Activated CD8-positive, alpha-beta T cell treated with anti-CD3 and anti-CD28 coated beads for 36 hours (primary cell): Measurements from ENCODE around the gene CHST12. TPM values are rescaled to one million over a fixed set of nuclear protein-coding genes. Genes with fewer than 3 reads are reported as not detected.
"Not testable (repeated sequence)": the region's sequence is repeated elsewhere in the genome, so short reads cannot be mapped to it uniquely, and the experiment has no call there.

Experiments used
- ATAC-seq: fragments of 200-7000 bp; cut with Tn5 transposase; one replicate; pipeline ENCODE4 v1.10.0; 2021; ENCODE audit warnings: mild to moderate bottlenecking, moderate library complexity
- CTCF ChIA-PET: fragments of 350-600 bp; sonication (Branson Sonifier 250); formaldehyde crosslinking; loops from one replicate; lab custom pipeline; 2021; ENCODE audit warnings: antibody characterized with exemption; lab: Charles Lee
- POLR2A ChIA-PET: fragments of 350-600 bp; sonication (Branson Sonifier 250); formaldehyde crosslinking; loops from one replicate; lab custom pipeline; 2021; ENCODE audit warnings: antibody characterized with exemption; lab: Charles Lee
- DNase-seq: peaks from one replicate; pipeline ENCODE4 v3.0.0-alpha.2; 2020
- H3K27ac Mint-ChIP-seq: one replicate; pipeline ENCODE4 v1.8.0; 2021; ENCODE audit warnings: mild to moderate bottlenecking, mixed read lengths
- H3K27me3 Mint-ChIP-seq: one replicate; pipeline ENCODE4 v1.8.0; 2021; ENCODE audit warnings: mixed read lengths
- H3K36me3 Mint-ChIP-seq: one replicate; pipeline ENCODE4 v1.8.0; 2021; ENCODE audit warnings: low read depth, mixed read lengths
- H3K4me1 Mint-ChIP-seq: one replicate; pipeline ENCODE4 v1.8.0; 2021; ENCODE audit warnings: low read depth, mixed read lengths
- H3K4me3 Mint-ChIP-seq: one replicate; pipeline ENCODE4 v1.8.0; 2021; ENCODE audit warnings: mild to moderate bottlenecking, moderate library complexity, mixed read lengths
- H3K9me3 Mint-ChIP-seq: one replicate; pipeline ENCODE4 v1.8.0; 2021; ENCODE audit warnings: mixed read lengths
- CTCF ChIP-seq: fragments of 200-600 bp; IDR thresholded peaks from one replicate; pipeline ENCODE4 v1.8.0; 2022; ENCODE audit warnings: antibody characterized with exemption, mild to moderate bottlenecking
- intact Hi-C: fragments of 100-400 bp; cut with micrococcal nuclease; formaldehyde crosslinking; loops from one replicate; pipeline ENCODE4 v1.10.0; 2022
- total RNA-seq, 2 experiments: library from RNA; stranded (reverse); gene quantifications; one replicate each; pipeline ENCODE4 v1.2.3, GENCODE V29; 2021

The CHST12 gene
- total RNA-seq, 2 experiments from 2014 or later = 2.9 to 4.7 TPM

GRCh38 chr7:2465928-2466327, 62.5 kb downstream of the CHST12 start:
- Mint-ChIP-seq H3K36me3 (no peaks in the 10 kb centered on the region), H3K9me3 (no peaks in the 10 kb centered on the region), H3K4me3 (no peak overlapping the region), H3K27ac (no peak overlapping the region), H3K4me1 (peaks cover 2% of the 10 kb centered on the region), H3K27me3 (peaks cover 4% of the 10 kb centered on the region)
- intact Hi-C loops = no loop called here
- DNase-seq (no peak), ATAC-seq (no peak)
- ChIA-PET POLR2A (no interaction called here), CTCF (no interaction called here)
- no peak for TF ChIP-seq CTCF

- ChIA-PET CTCF (interaction anchor here (0.6 to 1.2 kb wide), 2 partner anchors 130 to 244 kb away, joined by 3 to 5 read pairs; no protein-coding TSS in a partner anchor), POLR2A (no interaction called here)
- H3K4me3 Mint-ChIP-seq = no peak overlapping the region
- H3K9me3 Mint-ChIP-seq = no peaks in the 10 kb centered on the region
- H3K27ac Mint-ChIP-seq = no peak overlapping the region
- ATAC-seq (no peak), DNase-seq (no peak)
- TF ChIP-seq CTCF = no peak
- H3K27me3 Mint-ChIP-seq = peaks cover 4% of the 10 kb centered on the region
- H3K4me1 Mint-ChIP-seq = peaks cover 2% of the 10 kb centered on the region
- no peaks in the 10 kb centered on the region for H3K36me3 Mint-ChIP-seq
- intact Hi-C loops = no loop called here
Measured at GRCh38 chr7:2466675-2467074, 63.3 kb downstream of the CHST12 start.

GRCh38 chr7:2468227-2468626, 64.8 kb downstream of the CHST12 start:
- intact Hi-C loops = no loop called here
- Mint-ChIP-seq H3K4me1 (peaks cover 2% of the 10 kb centered on the region), H3K4me3 (no peak overlapping the region), H3K27ac (no peak overlapping the region), H3K36me3 (no peaks in the 10 kb centered on the region), H3K9me3 (no peaks in the 10 kb centered on the region), H3K27me3 (peaks cover 4% of the 10 kb centered on the region)
- DNase-seq (no peak), ATAC-seq (no peak)
- no peak for TF ChIP-seq CTCF
- ChIA-PET CTCF (interaction anchor here (0.6 to 6.1 kb wide), 38 partner anchors 9 to 246 kb away, joined by 3 to 146 read pairs (median 4); partner anchors contain the start of gene CHST12), POLR2A (interaction anchor here (1.1 to 1.4 kb wide), 3 partner anchors 14 to 33 kb away, joined by 3 to 4 read pairs (median 3); no protein-coding TSS in a partner anchor)

GRCh38 chr7:2469460-2470203, 66.2 kb downstream of the CHST12 start:
- H3K27me3 Mint-ChIP-seq, DNase-seq, intact Hi-C loops, H3K36me3 Mint-ChIP-seq, ATAC-seq, H3K27ac Mint-ChIP-seq, H3K4me3 Mint-ChIP-seq, H3K4me1 Mint-ChIP-seq, H3K9me3 Mint-ChIP-seq: not testable (repeated sequence)
- ChIA-PET POLR2A (interaction anchor here (0.7 to 1.2 kb wide), 2 partner anchors 16 to 70 kb away, joined by 3 to 5 read pairs; no protein-coding TSS in a partner anchor), CTCF (interaction anchor here (0.6 to 6.1 kb wide), 26 partner anchors 9 to 288 kb away, joined by 3 to 146 read pairs (median 4); partner anchors contain the start of gene CHST12)

- no peak overlapping the region for H3K4me3 Mint-ChIP-seq
- ChIA-PET CTCF (interaction anchor here (0.6 to 6.1 kb wide), 9 partner anchors 8 to 288 kb away, joined by 3 to 146 read pairs (median 4); no protein-coding TSS in a partner anchor), POLR2A (interaction anchor here (0.6 to 0.7 kb wide), 2 partner anchors 70 to 100 kb away, joined by 5 read pairs; no protein-coding TSS in a partner anchor)
- H3K27me3 Mint-ChIP-seq = peaks cover 4% of the 10 kb centered on the region
- TF ChIP-seq CTCF = no peak
- no peak overlapping the region for H3K27ac Mint-ChIP-seq
- no peaks in the 10 kb centered on the region for H3K36me3 Mint-ChIP-seq
- DNase-seq = no peak
- ATAC-seq = no peak
- H3K9me3 Mint-ChIP-seq = no peaks in the 10 kb centered on the region
- peaks cover 2% of the 10 kb centered on the region for H3K4me1 Mint-ChIP-seq
- intact Hi-C loops = no loop called here
Measured at GRCh38 chr7:2470204-2471021, 67.0 kb downstream of the CHST12 start.
